ENCODE data around the gene SPATA13.
A peak's percentile ranks its signal among the peaks of the same experiment; 100 is the strongest.

SPATA13 gene

DNA sequence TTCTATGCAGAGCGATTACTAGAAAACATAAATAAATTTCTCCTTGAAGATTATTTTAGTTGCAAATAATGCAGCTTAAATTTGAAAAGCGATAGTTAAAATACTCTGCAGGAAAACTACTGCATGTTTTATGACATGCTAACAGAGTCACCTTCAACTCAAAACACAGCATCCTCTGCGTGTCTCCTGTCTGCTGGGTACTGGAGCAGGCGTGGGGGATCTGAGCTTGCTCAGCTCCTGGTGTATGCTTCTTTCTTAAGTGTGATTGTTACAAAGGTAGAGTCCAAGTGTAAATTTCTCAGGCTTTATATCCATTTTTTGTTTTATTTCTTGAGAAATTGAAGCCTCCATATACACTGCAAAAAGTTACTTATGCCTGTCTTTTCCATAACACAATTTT, 15.3 kb downstream of the SPATA13 start:
- TF ChIP-seq, protein P1, sequence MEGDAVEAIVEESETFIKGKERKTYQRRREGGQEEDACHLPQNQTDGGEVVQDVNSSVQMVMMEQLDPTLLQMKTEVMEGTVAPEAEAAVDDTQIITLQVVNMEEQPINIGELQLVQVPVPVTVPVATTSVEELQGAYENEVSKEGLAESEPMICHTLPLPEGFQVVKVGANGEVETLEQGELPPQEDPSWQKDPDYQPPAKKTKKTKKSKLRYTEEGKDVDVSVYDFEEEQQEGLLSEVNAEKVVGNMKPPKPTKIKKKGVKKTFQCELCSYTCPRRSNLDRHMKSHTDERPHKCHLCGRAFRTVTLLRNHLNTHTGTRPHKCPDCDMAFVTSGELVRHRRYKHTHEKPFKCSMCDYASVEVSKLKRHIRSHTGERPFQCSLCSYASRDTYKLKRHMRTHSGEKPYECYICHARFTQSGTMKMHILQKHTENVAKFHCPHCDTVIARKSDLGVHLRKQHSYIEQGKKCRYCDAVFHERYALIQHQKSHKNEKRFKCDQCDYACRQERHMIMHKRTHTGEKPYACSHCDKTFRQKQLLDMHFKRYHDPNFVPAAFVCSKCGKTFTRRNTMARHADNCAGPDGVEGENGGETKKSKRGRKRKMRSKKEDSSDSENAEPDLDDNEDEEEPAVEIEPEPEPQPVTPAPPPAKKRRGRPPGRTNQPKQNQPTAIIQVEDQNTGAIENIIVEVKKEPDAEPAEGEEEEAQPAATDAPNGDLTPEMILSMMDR (IDR thresholded peaks at IDR 0.05; ENCODE audit: low read length, missing control alignments): no peak
- H3K4me3 ChIP-seq (replicated peaks; ENCODE audit: low read depth, low read length): no peak overlapping the region
- no peak for DNase-seq (ENCODE audit: low read depth)

DNA sequence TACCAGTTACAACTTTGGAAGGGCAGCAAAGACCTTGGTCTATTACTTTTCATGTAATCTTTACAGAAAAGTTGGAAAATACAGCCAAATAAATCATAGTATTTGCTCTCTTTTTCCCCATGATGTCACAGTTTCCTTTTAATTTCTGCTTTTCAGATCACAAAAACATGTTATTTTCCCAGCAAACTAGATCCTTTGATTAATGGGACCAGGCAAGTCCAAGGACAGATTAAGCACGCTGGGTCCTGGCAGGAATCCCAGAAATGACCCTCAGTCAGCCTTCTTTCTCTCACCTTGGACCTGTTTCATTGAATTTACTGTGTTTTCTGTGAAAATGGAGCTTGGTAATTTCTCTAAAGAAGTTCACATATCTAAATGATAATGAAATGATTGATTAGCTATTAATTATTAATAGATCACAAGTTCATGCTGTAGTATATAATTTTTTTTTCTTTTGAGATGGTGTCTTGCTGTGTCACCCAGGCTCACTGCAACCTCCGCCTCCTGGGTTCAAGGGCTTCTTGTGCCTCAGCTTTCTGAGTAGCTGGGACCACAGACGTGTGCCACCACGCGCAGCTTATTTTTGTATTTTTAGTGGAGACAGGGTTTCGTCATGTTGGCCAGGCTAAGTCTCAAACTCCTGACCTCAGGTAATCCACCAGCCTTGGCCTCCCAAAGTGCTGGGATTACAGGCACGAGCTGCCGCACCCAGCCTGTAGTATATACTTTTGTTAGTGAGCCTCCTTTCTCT, 16.0 kb downstream of the SPATA13 start:
- peak; percentile 16 for DNase-seq (ENCODE audit: low read depth)
- TF ChIP-seq, protein P1 (IDR thresholded peaks at IDR 0.05; ENCODE audit: low read length, missing control alignments): no peak
- H3K4me3 ChIP-seq (replicated peaks; ENCODE audit: low read depth, low read length): no peak overlapping the region

DNA sequence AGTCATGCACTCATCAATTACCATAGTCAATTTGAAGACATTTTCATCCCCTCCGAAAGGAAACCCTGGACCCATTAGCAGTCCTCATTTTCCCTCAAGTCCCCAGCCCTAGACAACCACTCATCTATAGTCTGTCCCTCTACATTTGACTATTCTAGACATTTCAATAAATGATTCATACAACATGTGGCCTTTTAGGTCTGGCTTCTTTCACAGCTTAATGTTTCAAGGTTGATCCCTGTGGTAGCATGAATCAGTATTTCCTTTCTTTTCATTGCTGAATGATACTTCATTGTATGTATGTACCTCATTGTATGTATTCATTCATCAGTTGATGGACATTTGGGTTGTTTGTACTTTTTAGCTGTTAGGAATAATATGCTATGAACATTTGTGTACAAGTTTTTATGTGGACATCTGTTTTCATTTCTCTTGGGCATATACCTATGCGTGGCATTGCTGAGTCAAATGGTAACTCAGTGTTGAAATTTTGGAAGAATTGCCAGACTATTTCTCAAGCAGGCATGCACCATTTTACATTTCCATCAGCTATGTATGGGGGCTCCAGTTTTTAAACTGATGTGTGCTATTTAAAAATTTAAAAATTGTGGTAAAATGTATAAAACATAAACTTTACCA, 18.4 kb downstream of the SPATA13 start:
- TF ChIP-seq, protein P1 (IDR thresholded peaks at IDR 0.05; ENCODE audit: low read length, missing control alignments): no peak
- DNase-seq (ENCODE audit: low read depth): peak; percentile 38
- no peak overlapping the region for H3K4me3 ChIP-seq (replicated peaks; ENCODE audit: low read depth, low read length)

DNA sequence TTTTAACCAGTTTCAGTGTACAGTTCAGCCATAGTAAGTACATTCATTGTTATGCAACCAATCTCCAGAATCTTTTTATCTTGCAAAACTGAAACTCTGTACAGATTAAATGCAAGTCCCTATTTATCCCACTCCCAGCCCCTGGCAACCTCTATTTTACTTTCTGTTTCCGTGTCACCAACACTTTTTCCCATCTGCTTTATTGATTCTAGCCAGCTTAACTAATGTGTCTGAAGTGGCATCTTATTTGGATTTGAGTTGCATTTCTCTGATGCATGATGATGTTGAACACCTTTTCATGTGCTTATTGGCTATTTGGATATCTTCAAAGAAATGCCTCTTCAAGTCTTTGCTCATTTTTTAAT, 18.9 kb downstream of the SPATA13 start:
- H3K4me3 ChIP-seq (replicated peaks; ENCODE audit: low read depth, low read length): no peak overlapping the region
- DNase-seq (ENCODE audit: low read depth): no peak
- TF ChIP-seq, protein P1 (IDR thresholded peaks at IDR 0.05; ENCODE audit: low read length, missing control alignments): no peak

DNA sequence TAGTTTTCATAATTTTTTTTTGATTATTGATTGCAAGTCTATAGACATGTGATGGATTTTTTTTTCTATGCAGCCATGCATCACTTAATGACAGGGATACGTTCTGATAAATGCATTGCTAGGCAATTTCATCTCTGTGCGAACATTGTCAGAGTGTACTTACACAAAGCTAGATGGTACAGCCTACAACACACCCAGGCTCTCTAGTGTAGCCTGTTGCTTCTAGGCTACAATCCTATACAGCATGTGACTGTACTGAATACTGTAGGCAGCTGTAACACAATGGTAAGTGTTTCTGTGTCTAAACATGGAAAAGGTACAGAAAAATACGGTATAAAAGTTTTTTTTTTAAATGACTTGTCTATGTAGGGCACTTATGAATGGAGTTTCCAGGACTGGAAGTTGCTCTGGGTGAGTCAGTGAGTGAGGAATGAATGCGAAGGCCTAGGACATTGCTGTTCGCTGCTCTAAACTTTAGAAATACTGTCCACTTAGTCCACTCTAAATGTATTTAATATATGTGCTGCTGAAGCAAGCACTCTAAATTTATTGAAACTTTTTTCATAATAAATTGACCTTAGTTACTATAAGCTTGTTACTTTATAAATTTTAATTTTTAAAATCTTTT, 20.3 kb downstream of the SPATA13 start:
- TF ChIP-seq, protein P1 (IDR thresholded peaks at IDR 0.05; ENCODE audit: low read length, missing control alignments): no peak
- DNase-seq (ENCODE audit: low read depth): peak; percentile 32
- H3K4me3 ChIP-seq (replicated peaks; ENCODE audit: low read depth, low read length): no peak overlapping the region

DNA sequence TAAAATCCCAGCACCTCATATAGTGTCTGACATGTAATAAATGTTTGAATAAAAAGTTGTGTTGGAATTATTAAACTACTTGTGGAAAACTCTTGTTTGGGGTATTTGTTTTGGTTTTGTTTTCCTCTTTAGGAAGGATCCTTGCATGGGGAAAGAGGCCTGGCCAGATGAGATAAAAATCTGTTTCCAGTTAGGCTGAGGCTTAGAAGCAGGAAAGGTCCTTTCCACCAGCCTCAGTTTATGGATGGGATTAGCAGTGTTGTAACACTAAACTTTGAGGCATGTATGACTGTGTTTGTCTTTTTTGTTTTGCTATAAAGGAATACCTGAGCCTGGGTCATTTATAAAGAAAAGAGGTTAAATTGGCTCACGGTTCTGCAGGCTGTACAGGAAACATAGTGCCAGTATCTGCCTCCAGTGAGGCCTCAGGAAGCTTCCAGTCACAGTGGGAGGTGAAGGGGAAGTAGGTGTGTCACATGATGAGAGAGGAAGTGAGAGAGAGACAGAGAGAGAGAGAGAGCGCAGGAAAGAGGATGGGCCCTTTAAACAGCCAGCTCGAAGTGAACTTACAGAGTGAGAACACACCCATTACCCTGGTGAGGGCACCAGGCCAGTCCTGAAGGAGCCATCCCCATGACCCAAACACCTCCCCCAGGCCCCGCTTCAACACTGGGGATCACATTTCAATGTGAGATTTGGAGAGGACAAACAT, 21.6 kb downstream of the SPATA13 start:
- TF ChIP-seq, protein P1 (IDR thresholded peaks at IDR 0.05; ENCODE audit: low read length, missing control alignments): no peak
- H3K4me3 ChIP-seq (replicated peaks; ENCODE audit: low read depth, low read length): no peak overlapping the region
- DNase-seq (ENCODE audit: low read depth): no peak

Measured in fibroblast of pulmonary artery (primary cell).